HEK293 (cell line): ENCODE results near the gene CDC42BPA.

Experiments
- CTCF ChIA-PET: fragments of 350-600 bp; formaldehyde crosslinking; extraction: SDS; loops from one replicate; lab custom pipeline; 2021; ENCODE audit warnings: antibody characterized with exemption; lab: Yijun Ruan, JAX
- POLR2A ChIA-PET: fragments of 300-600 bp; formaldehyde crosslinking; extraction: SDS; loops from one replicate; lab custom pipeline; 2020; ENCODE audit warnings: antibody characterized with exemption, inconsistent platforms; lab: Yijun Ruan, JAX
- H3K27ac ChIP-seq: fragments of 200-500 bp; sonication (Bioruptor generic); 2 replicates; pipeline ENCODE4 v1.5.1; 2014; ENCODE audit warnings: low read depth, low read length, control low read depth, inconsistent platforms; ENCODE audit errors: extremely low read depth
- H3K36me3 ChIP-seq, 2 experiments: fragments of 200-500 bp in 1 of 2; sonication (Bioruptor generic) in 1 of 2; 1 replicate in 1 of 2; 2 replicates in 1 of 2; pipeline ENCODE4 v1.5.1; 2014 to 2017; ENCODE audit warnings: inconsistent platforms in 2 of 2, low read length in 2 of 2; ENCODE audit not compliant: control insufficient read depth in 2 of 2, insufficient read depth in 1 of 2
- H3K4me1 ChIP-seq: fragments of 200-500 bp; sonication (Bioruptor generic); 2 replicates; pipeline ENCODE4 v1.5.1; 2014; ENCODE audit warnings: mild to moderate bottlenecking, low read length, inconsistent platforms; ENCODE audit not compliant: control insufficient read depth, insufficient read depth
- H3K4me3 ChIP-seq: 2 replicates; pipeline ENCODE4 v1.5.1; 2011; ENCODE audit warnings: low read depth, mild to moderate bottlenecking, control low read depth, low read length, moderate library complexity
- H3K9me3 ChIP-seq: fragments of 200-500 bp; sonication (Bioruptor generic); 2 replicates; pipeline ENCODE4 v1.5.1; 2014; ENCODE audit warnings: low read depth, low read length, inconsistent platforms; ENCODE audit not compliant: control insufficient read depth, insufficient read depth
- GFI1B ChIP-seq: fragments of 450-650 bp; formaldehyde crosslinking; IDR thresholded peaks from 2 replicates; pipeline ENCODE4 v1.5.1; 2016; ENCODE audit warnings: missing biosample characterization, missing genetic modification characterization
- GLIS1 ChIP-seq: fragments of 450-650 bp; formaldehyde crosslinking; IDR thresholded peaks from 2 replicates; pipeline ENCODE4 v1.5.1; 2016; ENCODE audit warnings: missing biosample characterization, missing genetic modification characterization
- KLF8 ChIP-seq: fragments of 450-650 bp; formaldehyde crosslinking; IDR thresholded peaks from 2 replicates; pipeline ENCODE4 v1.5.1; 2016; ENCODE audit warnings: missing biosample characterization, missing genetic modification characterization
- SETDB1 ChIP-seq: IDR thresholded peaks from one replicate; pipeline ENCODE4 v1.6.1; 2017; ENCODE audit warnings: mild to moderate bottlenecking, low read length, moderate library complexity, mixed read lengths; ENCODE audit not compliant: insufficient read length
- ZBTB17 ChIP-seq: fragments of 450-650 bp; formaldehyde crosslinking; IDR thresholded peaks from 2 replicates; pipeline ENCODE4 v1.5.1; 2016; ENCODE audit warnings: missing biosample characterization, missing genetic modification characterization
- ZBTB21 ChIP-seq: fragments of 450-650 bp; formaldehyde crosslinking; IDR thresholded peaks from 2 replicates; pipeline ENCODE4 v1.5.1; 2017; ENCODE audit warnings: missing biosample characterization, missing genetic modification characterization
- ZFP69B ChIP-seq: fragments of 450-650 bp; formaldehyde crosslinking; IDR thresholded peaks from 2 replicates; pipeline ENCODE4 v1.5.1; 2016; ENCODE audit warnings: missing biosample characterization, missing genetic modification characterization
- ZNF112 ChIP-seq: fragments of 450-650 bp; formaldehyde crosslinking; IDR thresholded peaks from 2 replicates; pipeline ENCODE4 v1.5.0; 2017; ENCODE audit warnings: missing biosample characterization, missing genetic modification characterization
- ZNF121 ChIP-seq: fragments of 450-650 bp; formaldehyde crosslinking; IDR thresholded peaks from 2 replicates; pipeline ENCODE4 v1.5.1; 2016; ENCODE audit warnings: missing biosample characterization, missing genetic modification characterization
- ZNF132 ChIP-seq: fragments of 450-650 bp; formaldehyde crosslinking; IDR thresholded peaks from 2 replicates; pipeline ENCODE4 v1.5.1; 2017; ENCODE audit warnings: missing biosample characterization, missing genetic modification characterization, borderline replicate concordance
- ZNF133 ChIP-seq: fragments of 450-650 bp; formaldehyde crosslinking; IDR thresholded peaks from 2 replicates; pipeline ENCODE4 v1.5.1; 2016; ENCODE audit warnings: missing biosample characterization, missing genetic modification characterization
- ZNF174 ChIP-seq: fragments of 450-650 bp; formaldehyde crosslinking; IDR thresholded peaks from 2 replicates; pipeline ENCODE4 v1.5.0; 2017; ENCODE audit warnings: missing biosample characterization, mild to moderate bottlenecking, missing genetic modification characterization
- ZNF2 ChIP-seq: fragments of 450-650 bp; formaldehyde crosslinking; IDR thresholded peaks from 2 replicates; pipeline ENCODE4 v1.5.1; 2016; ENCODE audit warnings: missing biosample characterization, missing genetic modification characterization
- ZNF211 ChIP-seq: fragments of 450-650 bp; formaldehyde crosslinking; IDR thresholded peaks from 2 replicates; pipeline ENCODE4 v1.5.1; 2016; ENCODE audit warnings: low read depth, missing biosample characterization, missing genetic modification characterization
- ZNF23 ChIP-seq: fragments of 450-650 bp; formaldehyde crosslinking; IDR thresholded peaks from 2 replicates; pipeline ENCODE4 v1.5.1; 2016; ENCODE audit warnings: missing biosample characterization, missing genetic modification characterization, borderline replicate concordance
- ZNF335 ChIP-seq: fragments of 450-650 bp; formaldehyde crosslinking; conservative IDR thresholded peaks from 2 replicates; pipeline ENCODE4 v1.5.1; 2016; ENCODE audit warnings: missing biosample characterization, missing genetic modification characterization
- ZNF354C ChIP-seq: fragments of 450-650 bp; formaldehyde crosslinking; IDR thresholded peaks from 2 replicates; pipeline ENCODE4 v1.5.1; 2016; ENCODE audit warnings: missing biosample characterization, missing genetic modification characterization, low read depth, borderline replicate concordance
- ZNF391 ChIP-seq: fragments of 450-650 bp; formaldehyde crosslinking; IDR thresholded peaks from 2 replicates; pipeline ENCODE4 v1.5.1; 2016; ENCODE audit warnings: low read depth, missing biosample characterization, missing genetic modification characterization, borderline replicate concordance
- ZNF423 ChIP-seq: fragments of 450-650 bp; formaldehyde crosslinking; IDR thresholded peaks from 2 replicates; pipeline ENCODE4 v1.5.1; 2016; ENCODE audit warnings: missing biosample characterization, missing genetic modification characterization
- ZNF433 ChIP-seq: fragments of 450-650 bp; formaldehyde crosslinking; IDR thresholded peaks from 2 replicates; pipeline ENCODE4 v1.5.1; 2016; ENCODE audit warnings: missing biosample characterization, missing genetic modification characterization, low read depth
- ZNF549 ChIP-seq: fragments of 450-650 bp; IDR thresholded peaks from 2 replicates; pipeline ENCODE4 v1.5.1; 2018; ENCODE audit warnings: missing biosample characterization, missing genetic modification characterization, mild to moderate bottlenecking, inconsistent platforms, moderate library complexity
- ZNF621 ChIP-seq: fragments of 450-650 bp; formaldehyde crosslinking; IDR thresholded peaks from 2 replicates; pipeline ENCODE4 v1.5.1; 2017; ENCODE audit warnings: missing biosample characterization, missing genetic modification characterization
- ZNF660 ChIP-seq: fragments of 450-650 bp; IDR thresholded peaks from 2 replicates; pipeline ENCODE4 v1.5.1; 2018; ENCODE audit warnings: missing biosample characterization, mild to moderate bottlenecking, missing genetic modification characterization
- ZNF76 ChIP-seq: fragments of 450-650 bp; formaldehyde crosslinking; IDR thresholded peaks from 2 replicates; pipeline ENCODE4; 2016; ENCODE audit warnings: low read depth, missing biosample characterization, missing genetic modification characterization, borderline replicate concordance
- ZNF837 ChIP-seq: fragments of 450-650 bp; formaldehyde crosslinking; IDR thresholded peaks from 2 replicates; pipeline ENCODE4 v1.5.1; 2016; ENCODE audit warnings: missing biosample characterization, missing genetic modification characterization
- ZSCAN30 ChIP-seq: fragments of 450-650 bp; IDR thresholded peaks from 2 replicates; pipeline ENCODE4 v1.5.1; 2018; ENCODE audit warnings: missing biosample characterization, mild to moderate bottlenecking, missing genetic modification characterization, moderate library complexity
- TF ChIP-seq, protein P1 (sequence below): fragments of 450-650 bp; IDR thresholded peaks from 2 replicates; pipeline ENCODE4 v1.5.1; 2018; ENCODE audit warnings: missing biosample characterization, missing genetic modification characterization
- TF ChIP-seq, protein P2 (sequence below): fragments of 450-650 bp; formaldehyde crosslinking; IDR thresholded peaks from 2 replicates; pipeline ENCODE4 v1.5.1; 2016; ENCODE audit warnings: missing biosample characterization, missing genetic modification characterization
- TF ChIP-seq, protein P3 (sequence below): fragments of 450-650 bp; formaldehyde crosslinking; conservative IDR thresholded peaks from 2 replicates; pipeline ENCODE4 v1.5.1; 2016; ENCODE audit warnings: low read depth, missing biosample characterization, missing genetic modification characterization

Gene CDC42BPA

DNA sequence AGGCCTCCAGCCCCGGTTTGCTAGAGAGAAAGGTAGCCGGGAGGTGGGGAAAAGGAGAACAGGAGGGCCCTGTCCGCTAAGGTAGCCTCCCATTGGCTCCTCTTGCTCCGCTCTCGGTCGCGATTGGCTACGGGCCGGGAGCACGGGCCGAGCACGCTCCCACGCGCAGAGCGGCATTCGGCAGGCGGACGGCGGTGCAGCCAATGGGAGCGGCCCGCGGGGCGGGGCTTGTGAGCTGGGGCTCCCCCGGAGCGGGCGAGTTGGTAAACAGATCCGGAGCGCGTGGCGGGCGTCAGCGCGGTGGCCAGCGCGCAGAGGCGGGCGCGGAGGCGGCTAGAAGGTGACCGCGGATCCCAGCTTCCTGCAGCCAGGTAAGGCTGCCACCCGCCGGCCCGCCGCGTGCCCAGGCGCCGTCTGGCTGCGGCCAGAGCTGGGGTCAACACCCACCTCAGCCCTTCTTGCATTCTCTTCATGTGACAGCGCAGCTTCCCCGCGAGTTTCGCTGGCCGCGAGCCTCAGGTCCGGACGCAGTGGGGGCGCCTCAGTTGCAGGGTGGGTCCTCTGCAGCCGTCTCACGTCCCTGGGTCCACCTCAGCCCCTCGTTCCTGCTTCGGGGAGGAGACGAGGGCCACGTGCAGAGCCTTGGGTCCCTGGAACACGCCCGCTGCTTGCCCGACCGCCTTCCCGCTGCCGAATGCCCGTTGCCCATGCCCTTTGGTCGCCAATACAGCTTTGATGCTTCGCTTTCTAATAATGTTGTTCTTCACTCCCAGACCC is 378.1 kb downstream of the CDC42BPA start, which contains the start of gene COQ8A:
Gene COQ8A (plus strand): TSS at position 266 of the 777 bp plus-strand sequence. CDS start 21,092 bp downstream, outside the sequence.
- H3K4me1 ChIP-seq: peaks cover 14% of the 10 kb centered on the region
- POLR2A ChIA-PET: interaction anchor here (0.5 to 1.5 kb wide), 13 partner anchors 9 to 549 kb away, joined by 3 to 12 read pairs (median 4); partner anchors contain the start of genes PARP1 and PSEN2
- H3K36me3 ChIP-seq: no peaks in the 10 kb centered on the region; a peak in 1 of 3 replicates
- H3K4me3 ChIP-seq: peak within 1 kb of the TSS; percentile 73
- peak within 1 kb of the TSS; percentile 85 for H3K27ac ChIP-seq
- CTCF ChIA-PET: interaction anchor here (0.6 kb wide), 1 partner anchor 259 kb away, joined by 3 read pairs; no protein-coding TSS in a partner anchor
- H3K9me3 ChIP-seq: no peaks in the 10 kb centered on the region
- no peak for TF ChIP-seq ZNF174 (tag by site-specific recombination)
- peak; percentile 74 for TF ChIP-seq ZFP69B (tag by site-specific recombination)
- TF ChIP-seq ZNF211 (tag by site-specific recombination): no peak
- no peak for TF ChIP-seq ZNF433
- 0 out of 2 replicates have a peak, but pooled peaks have one; percentile 50 for TF ChIP-seq ZNF133 (tag by site-specific recombination)
- peak; percentile 97 for TF ChIP-seq GLIS1 (tag by site-specific recombination)
- TF ChIP-seq ZNF112 (tag by site-specific recombination): no peak
- peak; percentile 56 for TF ChIP-seq ZNF335
- TF ChIP-seq ZNF837 (tag by site-specific recombination): peak; percentile 52; the same call in 1 of the 2 replicates
- no peak for TF ChIP-seq ZNF549 (tag by site-specific recombination)
- no peak; the same call in 1 of the 2 replicates for TF ChIP-seq ZNF23 (tag by site-specific recombination)
- TF ChIP-seq ZNF621 (tag by site-specific recombination): peak; percentile 98
- TF ChIP-seq ZNF354C (tag by site-specific recombination): no peak
- TF ChIP-seq, protein P1, sequence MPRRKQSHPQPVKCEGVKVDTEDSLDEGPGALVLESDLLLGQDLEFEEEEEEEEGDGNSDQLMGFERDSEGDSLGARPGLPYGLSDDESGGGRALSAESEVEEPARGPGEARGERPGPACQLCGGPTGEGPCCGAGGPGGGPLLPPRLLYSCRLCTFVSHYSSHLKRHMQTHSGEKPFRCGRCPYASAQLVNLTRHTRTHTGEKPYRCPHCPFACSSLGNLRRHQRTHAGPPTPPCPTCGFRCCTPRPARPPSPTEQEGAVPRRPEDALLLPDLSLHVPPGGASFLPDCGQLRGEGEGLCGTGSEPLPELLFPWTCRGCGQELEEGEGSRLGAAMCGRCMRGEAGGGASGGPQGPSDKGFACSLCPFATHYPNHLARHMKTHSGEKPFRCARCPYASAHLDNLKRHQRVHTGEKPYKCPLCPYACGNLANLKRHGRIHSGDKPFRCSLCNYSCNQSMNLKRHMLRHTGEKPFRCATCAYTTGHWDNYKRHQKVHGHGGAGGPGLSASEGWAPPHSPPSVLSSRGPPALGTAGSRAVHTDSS: no peak
- TF ChIP-seq ZNF76 (tag by site-specific recombination): no peak; the same call in 1 of the 2 replicates
- TF ChIP-seq ZBTB21: no peak; the same call in 1 of the 2 replicates
- TF ChIP-seq ZNF391 (tag by site-specific recombination): peak; percentile 42; the same call in 1 of the 2 replicates
- TF ChIP-seq ZNF121 (tag by site-specific recombination): 0 out of 2 replicates have a peak, but pooled peaks have one; percentile 12
- TF ChIP-seq ZNF660 (tag by site-specific recombination): peak; percentile 86
- peak; percentile 45; the same call in 1 of the 2 replicates for TF ChIP-seq KLF8
- TF ChIP-seq ZNF132 (tag by site-specific recombination): no peak
- TF ChIP-seq ZBTB17 (tag by site-specific recombination): peak; percentile 69; the same call in 1 of the 2 replicates
- TF ChIP-seq, protein P2, sequence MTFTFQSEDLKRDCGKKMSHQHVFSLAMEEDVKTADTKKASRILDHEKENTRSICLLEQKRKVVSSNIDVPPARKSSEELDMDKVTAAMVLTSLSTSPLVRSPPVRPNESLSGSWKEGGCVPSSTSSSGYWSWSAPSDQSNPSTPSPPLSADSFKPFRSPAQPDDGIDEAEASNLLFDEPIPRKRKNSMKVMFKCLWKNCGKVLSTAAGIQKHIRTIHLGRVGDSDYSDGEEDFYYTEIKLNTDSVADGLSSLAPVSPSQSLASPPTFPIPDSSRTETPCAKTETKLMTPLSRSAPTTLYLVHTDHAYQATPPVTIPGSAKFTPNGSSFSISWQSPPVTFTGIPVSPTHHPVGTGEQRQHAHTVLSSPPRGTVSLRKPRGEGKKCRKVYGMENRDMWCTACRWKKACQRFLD (tag by site-specific recombination): no peak
- no peak for TF ChIP-seq GFI1B (tag by site-specific recombination)
- TF ChIP-seq ZNF2 (tag by site-specific recombination): peak; percentile 91
- TF ChIP-seq ZNF423 (tag by site-specific recombination): peak; percentile 49; the same call in 1 of the 2 replicates
- no peak for TF ChIP-seq SETDB1
- TF ChIP-seq ZSCAN30 (tag by site-specific recombination): peak; percentile 90; the same call in 1 of the 2 replicates
- TF ChIP-seq, protein P3, sequence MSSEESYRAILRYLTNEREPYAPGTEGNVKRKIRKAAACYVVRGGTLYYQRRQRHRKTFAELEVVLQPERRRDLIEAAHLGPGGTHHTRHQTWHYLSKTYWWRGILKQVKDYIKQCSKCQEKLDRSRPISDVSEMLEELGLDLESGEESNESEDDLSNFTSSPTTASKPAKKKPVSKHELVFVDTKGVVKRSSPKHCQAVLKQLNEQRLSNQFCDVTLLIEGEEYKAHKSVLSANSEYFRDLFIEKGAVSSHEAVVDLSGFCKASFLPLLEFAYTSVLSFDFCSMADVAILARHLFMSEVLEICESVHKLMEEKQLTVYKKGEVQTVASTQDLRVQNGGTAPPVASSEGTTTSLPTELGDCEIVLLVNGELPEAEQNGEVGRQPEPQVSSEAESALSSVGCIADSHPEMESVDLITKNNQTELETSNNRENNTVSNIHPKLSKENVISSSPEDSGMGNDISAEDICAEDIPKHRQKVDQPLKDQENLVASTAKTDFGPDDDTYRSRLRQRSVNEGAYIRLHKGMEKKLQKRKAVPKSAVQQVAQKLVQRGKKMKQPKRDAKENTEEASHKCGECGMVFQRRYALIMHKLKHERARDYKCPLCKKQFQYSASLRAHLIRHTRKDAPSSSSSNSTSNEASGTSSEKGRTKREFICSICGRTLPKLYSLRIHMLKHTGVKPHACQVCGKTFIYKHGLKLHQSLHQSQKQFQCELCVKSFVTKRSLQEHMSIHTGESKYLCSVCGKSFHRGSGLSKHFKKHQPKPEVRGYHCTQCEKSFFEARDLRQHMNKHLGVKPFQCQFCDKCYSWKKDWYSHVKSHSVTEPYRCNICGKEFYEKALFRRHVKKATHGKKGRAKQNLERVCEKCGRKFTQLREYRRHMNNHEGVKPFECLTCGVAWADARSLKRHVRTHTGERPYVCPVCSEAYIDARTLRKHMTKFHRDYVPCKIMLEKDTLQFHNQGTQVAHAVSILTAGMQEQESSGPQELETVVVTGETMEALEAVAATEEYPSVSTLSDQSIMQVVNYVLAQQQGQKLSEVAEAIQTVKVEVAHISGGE (tag by site-specific recombination): no peak
